Esophagus squamous epithelium (tissue), 4 donors: ENCODE results near the gene SPAG17.

Experiments used
- POLR2A ChIP-seq, 4 donors: fragments of 450-650 bp; IDR thresholded peaks; one replicate each; pipeline ENCODE4 v1.6.1; 2017; ENCODE audit warnings: antibody characterized with exemption in 4 of 4, mild to moderate bottlenecking in 4 of 4, moderate library complexity in 3 of 4
- TF ChIP-seq, protein P1 (sequence below), 6 experiments: fragments of 450-650 bp in 4 of 6; fragments of 200-600 bp in 2 of 6; sonication (generic) in 2 of 6; IDR thresholded peaks; one replicate each; pipeline ENCODE4 v1.5.1; 2016 to 2019; ENCODE audit warnings: antibody characterized with exemption in 6 of 6, mild to moderate bottlenecking in 4 of 6, moderate library complexity in 4 of 6

DNA sequence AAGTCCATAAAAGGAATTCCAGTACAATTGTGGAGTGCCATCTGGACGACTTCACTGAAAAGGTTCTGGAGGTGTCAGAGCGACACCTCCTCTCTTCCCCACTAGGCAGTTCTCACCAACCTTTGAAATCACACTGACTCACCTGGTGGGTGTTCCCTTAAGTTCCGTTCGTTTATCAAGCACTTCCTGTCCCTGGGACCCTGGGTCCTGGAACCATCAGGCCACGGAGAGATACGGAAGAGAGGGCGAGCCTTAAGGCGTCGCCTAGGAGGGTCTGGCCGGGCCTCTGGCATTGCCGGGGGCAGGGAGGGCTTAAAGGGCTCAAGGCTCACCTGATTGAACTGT lies 317 bp downstream of the SPAG17 start:
- TF ChIP-seq POLR2A (IDR thresholded peaks at IDR 0.05), result no peak
- TF ChIP-seq, protein P1, sequence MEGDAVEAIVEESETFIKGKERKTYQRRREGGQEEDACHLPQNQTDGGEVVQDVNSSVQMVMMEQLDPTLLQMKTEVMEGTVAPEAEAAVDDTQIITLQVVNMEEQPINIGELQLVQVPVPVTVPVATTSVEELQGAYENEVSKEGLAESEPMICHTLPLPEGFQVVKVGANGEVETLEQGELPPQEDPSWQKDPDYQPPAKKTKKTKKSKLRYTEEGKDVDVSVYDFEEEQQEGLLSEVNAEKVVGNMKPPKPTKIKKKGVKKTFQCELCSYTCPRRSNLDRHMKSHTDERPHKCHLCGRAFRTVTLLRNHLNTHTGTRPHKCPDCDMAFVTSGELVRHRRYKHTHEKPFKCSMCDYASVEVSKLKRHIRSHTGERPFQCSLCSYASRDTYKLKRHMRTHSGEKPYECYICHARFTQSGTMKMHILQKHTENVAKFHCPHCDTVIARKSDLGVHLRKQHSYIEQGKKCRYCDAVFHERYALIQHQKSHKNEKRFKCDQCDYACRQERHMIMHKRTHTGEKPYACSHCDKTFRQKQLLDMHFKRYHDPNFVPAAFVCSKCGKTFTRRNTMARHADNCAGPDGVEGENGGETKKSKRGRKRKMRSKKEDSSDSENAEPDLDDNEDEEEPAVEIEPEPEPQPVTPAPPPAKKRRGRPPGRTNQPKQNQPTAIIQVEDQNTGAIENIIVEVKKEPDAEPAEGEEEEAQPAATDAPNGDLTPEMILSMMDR (IDR thresholded peaks at IDR 0.05), result peak in 1 of 6 experiments; percentile 13
